AG04449 (cell line): ENCODE measurements around the gene NRIP3.

ENCODE experiments used
- CTCF ChIA-PET: fragments of 350-600 bp; formaldehyde crosslinking; extraction: SDS; loops from one replicate; lab custom pipeline; 2021; ENCODE audit warnings: antibody characterized with exemption; lab: Yijun Ruan, JAX
- POLR2A ChIA-PET: fragments of 400-600, 350-600 bp; formaldehyde crosslinking; extraction: SDS; loops from one replicate; lab custom pipeline; 2020; ENCODE audit warnings: antibody characterized with exemption, inconsistent platforms; lab: Yijun Ruan, JAX
- DNase-seq: peaks from one replicate; pipeline ENCODE4 v3.0.0-alpha.2; 2010; ENCODE audit warnings: low read depth, low spot score
- H3K4me3 ChIP-seq: 2 replicates; pipeline ENCODE4 v1.5.1; 2011; ENCODE audit warnings: low read depth, mild to moderate bottlenecking, control low read depth, low read length
- TF ChIP-seq, protein P1 (sequence below): IDR thresholded peaks from one replicate; pipeline ENCODE4 v1.5.1; 2011; ENCODE audit warnings: mild to moderate bottlenecking, moderate library complexity, low read length, control low read depth, inconsistent platforms; ENCODE audit not compliant: insufficient read depth; ENCODE audit errors: missing control alignments

NRIP3 gene

DNA sequence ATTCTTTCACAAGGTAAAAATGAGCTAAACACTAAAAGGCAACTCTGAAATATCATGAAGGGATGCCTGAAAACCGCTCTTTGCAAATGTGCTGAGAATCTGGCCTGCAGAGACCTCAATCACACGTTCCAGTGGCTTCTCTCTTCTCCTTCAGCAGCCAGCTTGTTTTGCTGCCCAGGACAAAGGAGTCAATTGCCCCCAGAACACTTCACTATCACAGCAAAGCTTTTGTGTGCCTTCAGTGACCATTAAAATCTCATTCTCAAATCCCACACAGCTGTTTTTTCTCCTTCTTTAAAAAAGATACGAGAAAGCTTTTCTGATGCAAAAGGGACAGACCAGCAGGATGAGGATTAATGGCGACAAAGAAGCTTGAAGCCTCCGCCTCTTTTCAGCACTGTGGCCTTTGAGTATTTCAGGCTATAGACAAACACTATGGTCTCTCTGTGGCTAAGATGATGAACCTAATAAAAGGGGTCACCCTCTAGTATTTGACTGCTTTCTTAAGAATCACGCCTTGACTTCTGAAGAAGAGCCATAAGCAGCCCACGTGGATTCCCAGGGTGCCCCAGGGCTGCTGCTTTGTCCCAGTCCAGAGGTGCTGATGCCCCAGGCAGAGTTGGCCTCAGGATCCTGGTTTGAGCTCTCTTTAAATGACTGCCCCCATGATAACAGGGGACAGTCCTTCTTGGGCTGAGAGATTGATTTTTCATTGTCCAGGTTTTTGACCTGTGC, 33.4 kb upstream of the NRIP3 start:
- POLR2A ChIA-PET = interaction anchor here (0.6 kb wide), 1 partner anchor 763 kb away, joined by 3 read pairs; no protein-coding TSS in a partner anchor
- TF ChIP-seq, protein P1, sequence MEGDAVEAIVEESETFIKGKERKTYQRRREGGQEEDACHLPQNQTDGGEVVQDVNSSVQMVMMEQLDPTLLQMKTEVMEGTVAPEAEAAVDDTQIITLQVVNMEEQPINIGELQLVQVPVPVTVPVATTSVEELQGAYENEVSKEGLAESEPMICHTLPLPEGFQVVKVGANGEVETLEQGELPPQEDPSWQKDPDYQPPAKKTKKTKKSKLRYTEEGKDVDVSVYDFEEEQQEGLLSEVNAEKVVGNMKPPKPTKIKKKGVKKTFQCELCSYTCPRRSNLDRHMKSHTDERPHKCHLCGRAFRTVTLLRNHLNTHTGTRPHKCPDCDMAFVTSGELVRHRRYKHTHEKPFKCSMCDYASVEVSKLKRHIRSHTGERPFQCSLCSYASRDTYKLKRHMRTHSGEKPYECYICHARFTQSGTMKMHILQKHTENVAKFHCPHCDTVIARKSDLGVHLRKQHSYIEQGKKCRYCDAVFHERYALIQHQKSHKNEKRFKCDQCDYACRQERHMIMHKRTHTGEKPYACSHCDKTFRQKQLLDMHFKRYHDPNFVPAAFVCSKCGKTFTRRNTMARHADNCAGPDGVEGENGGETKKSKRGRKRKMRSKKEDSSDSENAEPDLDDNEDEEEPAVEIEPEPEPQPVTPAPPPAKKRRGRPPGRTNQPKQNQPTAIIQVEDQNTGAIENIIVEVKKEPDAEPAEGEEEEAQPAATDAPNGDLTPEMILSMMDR = no peak
- CTCF ChIA-PET = interaction anchor here (0.7 to 1.7 kb wide), 7 partner anchors 9 to 101 kb away, joined by 3 to 6 read pairs (median 5); no protein-coding TSS in a partner anchor
- H3K4me3 ChIP-seq = no peak overlapping the region
- DNase-seq = no peak

DNA sequence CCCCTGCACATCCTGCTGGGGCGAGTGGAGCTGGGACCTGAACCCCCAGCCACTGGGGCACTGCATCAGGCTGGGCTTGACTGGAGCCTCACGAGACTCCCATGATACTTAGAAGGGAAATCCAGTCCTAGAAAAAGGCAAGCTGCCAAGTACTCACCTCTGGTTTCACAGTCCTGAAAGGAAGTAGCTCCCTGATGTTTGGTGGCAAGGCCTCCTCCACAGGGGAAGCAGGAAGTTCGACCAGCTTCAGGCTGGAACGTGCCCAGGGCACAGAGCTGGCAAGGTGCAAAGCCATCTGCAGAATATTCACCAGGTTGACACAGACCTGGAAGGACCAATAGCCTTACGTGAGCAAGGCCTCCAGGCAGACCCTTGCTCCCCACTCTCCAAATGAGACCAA, 26.8 kb upstream of the NRIP3 start:
- TF ChIP-seq, protein P1 = no peak
- POLR2A ChIA-PET = no interaction called here
- H3K4me3 ChIP-seq = no peak overlapping the region
- CTCF ChIA-PET = interaction anchor here (13.3 kb wide), 1 partner anchor 15 kb away, joined by 128 read pairs; no protein-coding TSS in a partner anchor
- DNase-seq = no peak

DNA sequence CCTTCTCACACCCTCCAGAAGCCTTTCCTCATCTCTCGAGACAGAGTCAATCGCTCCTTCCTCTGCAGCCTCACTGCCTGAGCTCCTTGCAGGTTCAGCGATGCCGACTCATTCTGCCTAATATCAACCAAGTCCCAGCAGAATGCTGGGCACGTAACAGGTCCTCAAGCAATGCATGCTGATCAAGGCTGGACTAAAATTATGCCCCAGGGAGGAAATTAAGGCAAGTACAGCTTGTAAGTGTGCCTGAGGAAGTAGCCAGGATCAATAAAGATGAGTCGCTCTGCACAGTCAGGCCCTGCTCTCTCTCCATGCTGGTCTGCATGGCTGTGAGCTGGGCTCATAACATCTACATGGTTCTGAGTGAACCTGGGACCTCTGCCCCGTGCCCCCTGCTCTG, 25.6 kb upstream of the NRIP3 start:
- no peak for DNase-seq
- TF ChIP-seq, protein P1 = no peak
- ChIA-PET CTCF (interaction anchor here (0.6 to 13.3 kb wide), 3 partner anchors 8 to 74 kb away, joined by 3 to 128 read pairs (median 3); no protein-coding TSS in a partner anchor), POLR2A (no interaction called here)
- H3K4me3 ChIP-seq = no peak overlapping the region

DNA sequence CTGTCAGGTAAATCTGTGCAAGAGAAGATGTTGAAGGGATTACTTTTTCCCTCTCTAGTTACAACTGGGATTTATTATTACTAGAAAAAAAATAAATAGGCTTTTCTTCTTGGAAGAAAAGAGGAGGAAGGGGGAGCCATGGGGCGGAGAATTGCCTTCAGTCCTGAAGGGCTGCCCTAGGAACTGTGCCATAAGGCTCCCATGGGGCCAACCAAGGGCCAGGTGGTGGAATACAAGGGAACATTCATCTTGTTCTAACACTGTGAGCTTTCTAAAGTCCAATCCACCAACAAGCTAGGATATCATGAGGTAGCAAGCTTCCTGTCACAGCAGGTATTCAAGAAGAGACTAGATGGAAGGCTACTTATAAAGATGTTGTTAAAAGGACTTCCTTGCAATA, 24.8 kb upstream of the NRIP3 start:
- CTCF ChIA-PET = interaction anchor here (1.5 to 13.3 kb wide), 2 partner anchors 9 to 13 kb away, joined by 3 to 128 read pairs; no protein-coding TSS in a partner anchor
- H3K4me3 ChIP-seq = no peak overlapping the region
- POLR2A ChIA-PET = no interaction called here
- TF ChIP-seq, protein P1 = no peak
- DNase-seq = no peak

DNA sequence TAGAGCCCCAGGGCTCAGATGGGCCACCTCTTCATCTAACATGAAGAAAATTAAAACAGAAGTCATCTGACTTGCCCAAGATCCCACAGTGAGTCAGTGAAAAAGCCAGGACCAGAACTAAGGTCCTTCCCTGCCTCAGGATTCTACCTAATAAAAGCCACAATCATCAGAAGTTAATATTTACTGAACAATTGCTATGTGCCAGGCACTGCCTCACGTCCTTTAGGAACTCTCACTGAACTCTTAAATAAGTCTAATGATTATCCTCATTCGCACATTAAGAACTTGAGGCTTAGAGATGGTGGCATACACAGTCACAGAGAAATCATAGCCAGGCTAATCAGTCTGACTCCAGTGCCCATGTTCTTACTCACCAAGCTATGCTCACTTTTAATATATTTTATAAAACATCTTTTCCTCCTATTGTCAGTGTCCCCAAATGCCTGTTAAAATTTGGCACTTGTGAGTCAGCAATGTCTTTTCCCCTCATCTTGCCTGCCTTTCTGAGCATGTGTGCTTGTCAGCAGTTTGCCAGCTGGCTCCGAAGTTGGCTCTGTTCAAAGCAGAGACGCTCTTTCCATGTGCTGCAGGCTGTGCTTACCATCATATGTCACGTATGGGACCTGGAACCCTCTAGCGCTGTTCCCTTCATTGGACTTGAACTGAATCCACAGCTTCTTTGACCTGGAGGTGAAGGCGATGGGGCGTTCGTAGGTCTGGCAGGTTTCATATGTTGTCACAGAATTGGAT, 21.5 kb upstream of the NRIP3 start:
- TF ChIP-seq, protein P1 = no peak
- CTCF ChIA-PET = interaction anchor here (0.8 to 13.3 kb wide), 6 partner anchors 8 to 115 kb away, joined by 3 to 128 read pairs (median 3); no protein-coding TSS in a partner anchor
- no peak overlapping the region for H3K4me3 ChIP-seq
- POLR2A ChIA-PET = no interaction called here
- DNase-seq = no peak
